ENCODE results near the gene TRIM62.
"Not testable (repeated sequence)": the region's sequence is repeated elsewhere in the genome, so short reads cannot be mapped to it uniquely, and the experiment has no call there.

TRIM62 gene

DNA sequence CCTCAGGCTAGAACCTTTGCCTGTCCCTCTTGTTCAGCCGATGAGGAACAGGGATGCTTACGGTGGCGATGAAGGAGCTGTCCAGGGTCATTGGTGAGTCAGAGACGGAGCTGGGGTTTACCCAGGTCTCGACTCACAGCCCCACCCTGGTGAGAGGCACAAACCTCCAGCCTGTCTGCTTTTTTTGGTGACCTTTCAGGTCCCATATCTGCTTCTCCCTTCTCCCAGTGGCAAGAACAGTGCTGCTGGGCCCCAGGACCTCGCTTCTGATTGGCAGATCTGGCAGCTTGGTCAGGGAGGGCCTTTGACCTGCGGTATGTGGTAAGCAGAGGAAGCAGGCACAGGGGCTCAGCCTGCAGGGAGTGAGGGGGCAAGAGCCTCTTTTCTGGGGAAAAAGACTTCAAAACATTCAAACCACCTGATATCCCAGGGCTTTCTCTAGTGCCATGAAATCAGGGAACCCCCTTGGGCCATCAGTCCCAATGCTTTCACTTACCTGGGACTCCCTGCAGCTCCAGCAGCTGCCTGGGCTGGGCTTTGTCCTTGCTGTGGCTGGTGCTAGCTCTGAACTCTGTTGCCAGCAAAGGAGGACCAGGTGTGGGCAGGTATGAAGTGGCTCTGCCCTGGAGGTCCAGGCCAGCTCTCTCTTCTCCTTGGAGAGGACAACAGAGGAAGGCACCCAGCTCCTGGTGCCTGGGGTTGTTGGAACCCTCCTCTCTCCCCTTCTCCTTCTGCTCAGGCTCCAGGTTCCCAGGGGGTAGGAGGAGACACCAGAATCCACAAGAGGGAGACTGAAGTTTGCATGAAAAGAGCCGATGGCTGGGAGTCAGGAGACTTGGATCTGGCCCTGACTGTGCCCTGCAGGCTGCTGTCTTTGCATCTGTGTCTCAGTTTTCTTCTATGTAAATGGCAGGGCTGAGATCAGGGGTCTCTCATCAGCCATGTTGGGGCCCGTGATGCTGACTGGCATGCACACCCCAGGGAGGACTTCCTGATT is 41.4 kb downstream of the TRIM62 start:
- TF ChIP-seq, protein P1, sequence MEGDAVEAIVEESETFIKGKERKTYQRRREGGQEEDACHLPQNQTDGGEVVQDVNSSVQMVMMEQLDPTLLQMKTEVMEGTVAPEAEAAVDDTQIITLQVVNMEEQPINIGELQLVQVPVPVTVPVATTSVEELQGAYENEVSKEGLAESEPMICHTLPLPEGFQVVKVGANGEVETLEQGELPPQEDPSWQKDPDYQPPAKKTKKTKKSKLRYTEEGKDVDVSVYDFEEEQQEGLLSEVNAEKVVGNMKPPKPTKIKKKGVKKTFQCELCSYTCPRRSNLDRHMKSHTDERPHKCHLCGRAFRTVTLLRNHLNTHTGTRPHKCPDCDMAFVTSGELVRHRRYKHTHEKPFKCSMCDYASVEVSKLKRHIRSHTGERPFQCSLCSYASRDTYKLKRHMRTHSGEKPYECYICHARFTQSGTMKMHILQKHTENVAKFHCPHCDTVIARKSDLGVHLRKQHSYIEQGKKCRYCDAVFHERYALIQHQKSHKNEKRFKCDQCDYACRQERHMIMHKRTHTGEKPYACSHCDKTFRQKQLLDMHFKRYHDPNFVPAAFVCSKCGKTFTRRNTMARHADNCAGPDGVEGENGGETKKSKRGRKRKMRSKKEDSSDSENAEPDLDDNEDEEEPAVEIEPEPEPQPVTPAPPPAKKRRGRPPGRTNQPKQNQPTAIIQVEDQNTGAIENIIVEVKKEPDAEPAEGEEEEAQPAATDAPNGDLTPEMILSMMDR (IDR thresholded peaks at IDR 0.05; ENCODE audit: insufficient read depth, low read depth, low read length, missing control alignments), result peak; percentile 27
- peak; percentile 52 for DNase-seq (ENCODE audit: low read depth)
- H3K4me3 ChIP-seq (ENCODE audit: low read length), result no peak overlapping the region

DNA sequence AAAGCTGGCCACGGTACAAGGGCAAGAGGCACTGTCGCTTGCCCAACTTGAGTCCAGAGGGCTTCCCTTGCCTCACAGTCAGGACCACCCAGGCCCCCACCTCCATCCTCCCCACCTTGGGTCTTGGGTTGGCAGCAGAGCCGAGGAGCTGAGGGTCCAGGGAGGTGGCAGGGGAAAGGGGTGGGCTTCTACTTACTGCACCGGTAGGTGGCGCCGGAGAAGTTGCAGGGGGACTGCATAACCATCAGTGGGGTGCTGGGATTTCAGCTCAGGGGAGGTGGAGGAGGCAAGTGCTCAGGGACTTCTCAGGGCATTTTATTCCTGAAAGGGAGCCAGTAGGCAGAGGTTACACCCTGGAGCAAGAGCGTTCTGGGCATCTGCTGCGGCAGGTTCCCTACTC is 44.0 kb downstream of the TRIM62 start:
- H3K4me3 ChIP-seq (ENCODE audit: low read length), result no peak overlapping the region
- peak; percentile 20 for DNase-seq (ENCODE audit: low read depth)
- TF ChIP-seq, protein P1 (IDR thresholded peaks at IDR 0.05; ENCODE audit: insufficient read depth, low read depth, low read length, missing control alignments), result peak; percentile 36

DNA sequence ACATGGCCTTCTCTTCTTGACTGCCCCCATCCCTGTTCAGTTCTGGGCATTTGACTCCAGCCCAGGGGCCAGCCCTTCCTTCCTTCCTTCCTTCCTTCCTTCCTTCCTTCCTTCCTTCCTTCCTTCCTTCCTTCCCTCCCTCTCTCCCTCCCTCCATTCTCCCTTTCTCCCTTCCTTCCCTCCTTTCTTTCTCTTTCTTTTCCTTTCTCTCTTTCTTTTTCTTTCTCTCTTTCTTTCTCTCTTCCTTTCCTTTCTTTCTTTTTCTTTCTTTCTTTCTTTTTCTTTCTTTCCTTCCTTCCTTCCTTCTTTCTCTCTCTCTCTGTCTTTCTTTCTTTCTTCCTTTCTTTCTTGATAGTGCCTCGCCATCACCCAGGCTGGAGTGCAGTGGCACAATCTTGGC is 45.8 kb downstream of the TRIM62 start:
- not testable (repeated sequence) for H3K4me3 ChIP-seq (ENCODE audit: low read length); DNase-seq (ENCODE audit: low read depth)

DNA sequence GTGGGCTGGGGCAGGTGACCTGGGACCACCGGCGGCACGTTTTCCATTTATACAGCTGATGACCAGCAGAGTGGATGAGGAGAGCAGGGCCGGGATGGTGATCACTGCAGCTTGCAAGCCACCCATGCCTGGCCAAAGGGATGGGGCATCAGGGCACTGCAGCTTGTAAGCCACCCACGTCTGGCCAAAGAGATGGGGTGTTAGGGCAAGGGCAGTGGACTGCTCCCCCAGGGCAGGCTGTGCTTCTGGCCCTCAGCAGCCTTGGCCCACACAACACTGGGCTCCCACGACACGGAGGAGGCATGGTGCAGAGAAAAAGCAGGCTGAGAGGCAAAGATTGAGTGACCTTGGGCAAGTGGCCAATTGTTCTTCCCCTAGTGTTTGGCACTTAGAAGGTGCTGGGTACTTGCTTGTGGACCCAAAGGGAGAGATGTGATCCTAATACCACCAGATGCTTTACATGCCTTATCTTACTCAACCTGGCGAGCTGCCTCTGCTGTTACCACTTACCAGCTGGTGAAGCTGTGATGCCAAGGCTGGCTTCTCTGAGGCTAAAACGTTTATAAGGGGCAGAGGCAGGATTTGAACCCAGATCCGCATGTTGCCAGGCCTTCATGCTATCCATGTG is 48.3 kb downstream of the TRIM62 start:
- DNase-seq (ENCODE audit: low read depth), result no peak
- H3K4me3 ChIP-seq (ENCODE audit: low read length), result no peak overlapping the region
- TF ChIP-seq, protein P1 (IDR thresholded peaks at IDR 0.05; ENCODE audit: insufficient read depth, low read depth, low read length, missing control alignments), result no peak

DNA sequence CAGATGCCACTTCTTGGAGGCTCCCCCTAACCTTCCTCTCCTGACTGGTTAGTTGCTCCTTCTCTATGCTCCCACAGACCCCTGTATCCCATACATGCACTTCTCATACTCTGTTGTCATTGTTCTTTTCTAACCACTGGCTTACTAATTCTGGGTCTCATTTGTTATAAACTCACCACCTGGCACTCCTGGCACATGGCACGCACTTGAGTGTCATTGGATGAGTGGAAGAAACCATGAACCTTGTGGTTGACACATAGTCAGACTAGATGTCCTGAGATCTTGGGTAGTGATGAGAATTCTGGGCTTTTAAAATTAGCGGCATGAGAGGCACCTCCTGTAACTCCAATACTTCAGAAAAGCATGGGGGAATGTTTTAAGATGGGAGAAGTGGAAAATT is 49.3 kb downstream of the TRIM62 start:
- DNase-seq (ENCODE audit: low read depth), result no peak
- H3K4me3 ChIP-seq (ENCODE audit: low read length), result no peak overlapping the region
- TF ChIP-seq, protein P1 (IDR thresholded peaks at IDR 0.05; ENCODE audit: insufficient read depth, low read depth, low read length, missing control alignments), result no peak

DNA sequence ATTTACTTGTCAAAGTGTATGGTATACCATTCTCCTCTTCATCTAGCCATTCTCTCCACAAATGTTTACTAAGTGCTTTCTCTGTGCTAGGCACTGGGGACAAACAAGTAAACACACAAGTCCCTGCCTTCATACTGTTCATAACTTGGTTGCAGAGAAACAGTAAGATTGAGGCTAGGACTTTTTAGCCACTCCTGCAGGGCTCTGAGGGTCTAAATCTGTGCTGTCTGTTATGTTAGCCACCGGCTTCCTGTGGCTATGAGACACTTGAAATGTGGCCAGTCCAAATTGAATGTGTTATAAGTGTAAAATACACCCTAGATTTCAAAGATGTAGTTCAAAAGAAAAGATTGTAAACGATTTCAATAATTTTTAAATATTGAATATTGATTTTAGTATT is 50.7 kb downstream of the TRIM62 start:
- no peak overlapping the region for H3K4me3 ChIP-seq (ENCODE audit: low read length)
- DNase-seq (ENCODE audit: low read depth), result no peak
- TF ChIP-seq, protein P1 (IDR thresholded peaks at IDR 0.05; ENCODE audit: insufficient read depth, low read depth, low read length, missing control alignments), result no peak

DNA sequence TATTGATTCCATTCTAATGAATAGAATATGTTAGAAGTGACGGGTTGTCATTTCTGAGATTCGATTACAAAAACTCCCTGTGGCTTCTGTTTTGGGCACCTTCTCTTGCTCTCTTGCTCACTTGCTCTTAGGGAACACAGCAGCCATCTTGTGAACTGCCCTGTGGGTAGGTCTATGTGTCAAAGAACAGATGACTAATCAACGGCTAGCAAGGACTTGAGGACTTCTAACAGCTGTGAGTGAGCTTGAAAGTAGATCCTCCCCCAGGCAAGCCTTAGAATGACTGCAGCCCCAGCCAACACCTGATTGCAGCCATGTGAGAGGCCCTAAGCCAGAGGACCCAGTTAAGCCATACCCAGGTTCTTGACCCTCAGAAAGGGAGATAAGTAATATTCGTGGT is 51.5 kb downstream of the TRIM62 start:
- peak; percentile 91 for DNase-seq (ENCODE audit: low read depth)
- H3K4me3 ChIP-seq (ENCODE audit: low read length), result no peak overlapping the region
- TF ChIP-seq, protein P1 (IDR thresholded peaks at IDR 0.05; ENCODE audit: insufficient read depth, low read depth, low read length, missing control alignments), result no peak

Data from epithelial cell of esophagus (primary cell).